ENCODE data around the gene PHF12. TPM values are rescaled to one million over a fixed set of nuclear protein-coding genes. Genes with fewer than 3 reads are reported as not detected.

The PHF12 gene
- total and polyA plus RNA-seq, 2 of the 13 experiments (the other 11 are each of a cell fraction or from before 2014, with no cell fraction given): 9.8 to 17.1 TPM

GRCh38 chr17:28865946-28866752 is 85.2 kb downstream of the PHF12 start:
- Histone ChIP-seq H3K4me2 (ENCODE audit: low read depth, low read length) (peak overlapping the region; percentile 51), H3K36me3 (replicated peaks in 1 of 2; ENCODE audit: control insufficient read depth in 1 of 2, insufficient read depth in 2 of 2, low read length in 2 of 2) (no peaks in the 10 kb centered on the region), H3K9me3 (ENCODE audit: low read length) (no peaks in the 10 kb centered on the region), H3K4me3 (replicated peaks in 1 of 3; ENCODE audit: insufficient read depth in 1 of 3, low read depth in 2 of 3, low read length in 3 of 3) (no peak overlapping the region), H2AFZ (ENCODE audit: low read length) (no peak overlapping the region), H3K9ac (ENCODE audit: insufficient read depth, low read depth, low read length) (peak overlapping the region; percentile 4; the same call in 1 of the 2 replicates), H3K27ac (ENCODE audit: extremely low read length, insufficient read depth, low read length) (no peak overlapping the region), H3K4me1 (ENCODE audit: insufficient read depth, low read length) (peaks cover 33% of the 10 kb centered on the region), H3K27me3 (ENCODE audit: control insufficient read depth in 1 of 2, insufficient read depth in 2 of 2, low read length in 2 of 2) (no peaks in the 10 kb centered on the region), H4K20me1 (ENCODE audit: insufficient read depth, low read length) (no peaks in the 10 kb centered on the region), H3K79me2 (ENCODE audit: insufficient read depth, low read length) (no peaks in the 10 kb centered on the region)
- WGBS (ENCODE audit: low lambda C conversion rate): 86% methylated on average over 11 of the region's 13 CpGs
- DNase-seq (ENCODE audit: low spot score): no peak
- intact Hi-C loops (cut with micrococcal nuclease; ENCODE audit: unreplicated experiment): no loop called here
- POLR2A ChIA-PET: interaction anchor here (1.4 to 1.5 kb wide), 2 partner anchors 12 to 58 kb away, joined by 3 to 8 read pairs; partner anchors contain the start of gene ERAL1
- ATAC-seq: peak; percentile 31
- TF ChIP-seq FOSL2 (CRISPR knock-in tag; IDR thresholded peaks at IDR 0.05) (peak; percentile 24; the same call in 1 of the 2 replicates), USF2 (IDR thresholded peaks at IDR 0.05; ENCODE audit: low read depth, low read length) (no peak), USF2 (CRISPR knock-in tag; IDR thresholded peaks at IDR 0.05; ENCODE audit: borderline replicate concordance) (0 out of 2 replicates have a peak, but pooled peaks have one; percentile 18), ZNF432 (CRISPR knock-in tag; IDR thresholded peaks at IDR 0.05; ENCODE audit: borderline replicate concordance) (no peak), ZNF609 (CRISPR knock-in tag; IDR thresholded peaks at IDR 0.05; ENCODE audit: borderline replicate concordance) (no peak), ZNF773 (CRISPR knock-in tag; IDR thresholded peaks at IDR 0.05; ENCODE audit: borderline replicate concordance) (no peak), ZBTB46 (CRISPR knock-in tag; IDR thresholded peaks at IDR 0.05; ENCODE audit: borderline replicate concordance) (no peak), KDM3A (CRISPR knock-in tag; IDR thresholded peaks at IDR 0.05; ENCODE audit: low read depth) (no peak), ATF6 (CRISPR knock-in tag; conservative IDR thresholded peaks at IDR 0.05) (no peak)
- in situ Hi-C loops (cut with HindIII; ENCODE audit: extremely low pct_ligation_motif_present, low pct_unique_long_range_greater_than_20kb): no loop called here
- no peak for FAIRE-seq
- BruUV-seq (replicated peaks): no TSS peak
- CTCF ChIA-PET (ENCODE audit: low intra/inter-chr PET ratio, low total read pairs): no interaction called here
